Cardiac fibroblast (primary cell): ENCODE results near the gene KITLG.

ENCODE experiments used
- DNase-seq, 2 donors: peaks; one replicate each; pipeline versions ENCODE4 v3.0.0 to v3.0.0-alpha.2; 2010; ENCODE audit warnings: low read depth in 2 of 2
- H3K4me3 ChIP-seq, 2 donors: replicated peaks in 1 of 2; 1 replicate in 1 of 2; 2 replicates in 1 of 2; pipeline ENCODE4 v1.5.1; 2011; ENCODE audit warnings: low read depth in 2 of 2, low read length in 2 of 2, mild to moderate bottlenecking in 2 of 2, moderate library complexity in 1 of 2
- TF ChIP-seq, protein P1 (sequence below): IDR thresholded peaks from one replicate; pipeline ENCODE4 v1.5.1; 2011; ENCODE audit warnings: low read depth, mild to moderate bottlenecking, low read length, inconsistent platforms

KITLG gene

DNA sequence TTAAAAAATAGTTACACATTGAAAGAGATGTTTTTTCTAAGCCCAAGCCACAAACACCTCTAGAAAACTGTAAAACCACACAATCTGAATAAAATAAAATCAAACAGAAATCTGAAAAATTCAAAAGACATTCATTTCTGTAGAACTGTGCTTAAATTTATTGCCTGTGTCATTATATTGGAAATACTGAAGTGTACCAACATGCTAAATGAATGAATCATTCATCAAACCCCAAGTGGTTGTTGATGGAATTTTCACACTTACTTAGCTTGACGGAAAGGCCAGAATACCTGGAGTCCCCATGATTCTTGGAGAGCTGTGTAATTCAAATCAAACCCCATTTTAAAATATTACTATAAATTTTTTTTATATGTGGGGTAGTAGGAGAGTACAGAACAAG lies 2.7 kb downstream of the KITLG start:
- TF ChIP-seq, protein P1, sequence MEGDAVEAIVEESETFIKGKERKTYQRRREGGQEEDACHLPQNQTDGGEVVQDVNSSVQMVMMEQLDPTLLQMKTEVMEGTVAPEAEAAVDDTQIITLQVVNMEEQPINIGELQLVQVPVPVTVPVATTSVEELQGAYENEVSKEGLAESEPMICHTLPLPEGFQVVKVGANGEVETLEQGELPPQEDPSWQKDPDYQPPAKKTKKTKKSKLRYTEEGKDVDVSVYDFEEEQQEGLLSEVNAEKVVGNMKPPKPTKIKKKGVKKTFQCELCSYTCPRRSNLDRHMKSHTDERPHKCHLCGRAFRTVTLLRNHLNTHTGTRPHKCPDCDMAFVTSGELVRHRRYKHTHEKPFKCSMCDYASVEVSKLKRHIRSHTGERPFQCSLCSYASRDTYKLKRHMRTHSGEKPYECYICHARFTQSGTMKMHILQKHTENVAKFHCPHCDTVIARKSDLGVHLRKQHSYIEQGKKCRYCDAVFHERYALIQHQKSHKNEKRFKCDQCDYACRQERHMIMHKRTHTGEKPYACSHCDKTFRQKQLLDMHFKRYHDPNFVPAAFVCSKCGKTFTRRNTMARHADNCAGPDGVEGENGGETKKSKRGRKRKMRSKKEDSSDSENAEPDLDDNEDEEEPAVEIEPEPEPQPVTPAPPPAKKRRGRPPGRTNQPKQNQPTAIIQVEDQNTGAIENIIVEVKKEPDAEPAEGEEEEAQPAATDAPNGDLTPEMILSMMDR = peak; percentile 1
- DNase-seq = peak in 1 of 2 donors; percentile 54
- H3K4me3 ChIP-seq = no peak overlapping the region

DNA sequence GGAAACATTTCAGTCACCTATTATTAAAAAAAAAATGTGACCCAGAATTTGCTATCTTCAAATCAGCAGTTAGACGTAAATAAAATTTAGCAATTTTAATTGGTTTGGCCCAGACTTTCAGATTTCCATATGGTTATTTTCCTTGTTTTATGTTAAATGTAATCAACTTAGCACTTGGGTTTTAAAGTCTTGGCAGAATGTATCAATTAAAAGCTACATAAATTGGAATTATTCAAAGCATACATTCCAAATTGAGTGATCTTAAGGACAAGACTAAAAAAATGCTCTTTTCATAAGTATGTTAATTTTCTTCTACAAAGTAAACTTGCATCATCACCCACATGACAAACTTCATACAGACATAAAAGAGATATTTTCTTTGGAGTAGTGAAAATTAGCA lies 3.4 kb downstream of the KITLG start:
- no peak overlapping the region for H3K4me3 ChIP-seq
- TF ChIP-seq, protein P1 = no peak
- DNase-seq = no peak

DNA sequence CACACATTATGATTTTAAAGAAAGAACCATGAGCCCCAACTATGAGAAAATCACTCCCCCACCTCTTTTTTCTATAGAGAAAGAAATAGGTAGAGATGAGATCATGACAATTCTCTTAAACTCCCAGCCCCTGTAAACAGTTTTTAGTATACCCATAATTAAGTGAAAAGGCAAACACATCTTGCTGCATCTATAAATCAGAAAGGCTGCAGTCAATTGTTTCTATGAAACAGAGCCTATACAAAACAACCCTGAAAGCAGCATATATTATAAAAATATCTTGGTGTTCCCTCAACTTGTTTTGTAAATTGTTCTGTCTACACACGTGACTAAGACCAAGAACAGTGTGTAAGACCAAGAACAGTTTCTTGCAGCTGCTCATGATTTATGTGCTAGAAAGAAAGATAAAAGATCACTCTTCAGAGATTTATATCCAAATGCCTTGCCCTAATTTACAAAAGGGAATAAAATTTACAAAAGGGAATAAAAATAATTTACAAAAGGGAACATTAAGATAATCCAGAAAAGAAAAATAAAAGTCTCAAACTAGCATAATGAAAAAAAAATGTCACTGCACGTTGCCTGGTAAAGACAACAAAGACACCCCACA lies 4.8 kb downstream of the KITLG start:
- H3K4me3 ChIP-seq = no peak overlapping the region
- peak in 1 of 2 donors; percentile 28 for DNase-seq
- TF ChIP-seq, protein P1 = no peak

DNA sequence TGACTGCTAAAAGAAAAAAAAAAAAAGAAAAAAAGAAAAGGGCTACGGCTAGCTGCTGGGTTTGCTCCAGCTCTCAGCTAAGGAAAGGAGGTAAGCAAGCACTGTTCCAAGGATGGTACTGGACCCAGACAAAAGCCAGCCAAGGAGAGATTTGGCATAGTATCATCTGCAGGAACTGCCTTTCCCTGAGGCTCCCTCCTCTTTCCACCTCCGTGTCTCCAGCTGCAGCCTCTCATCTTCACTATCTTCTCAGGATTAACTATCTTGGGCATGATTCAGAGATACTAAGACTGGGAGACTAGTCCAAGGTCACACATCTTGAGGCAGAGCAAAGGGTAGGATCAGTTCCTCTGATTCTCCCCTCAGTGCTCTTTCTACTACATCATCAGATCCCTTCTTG lies 6.0 kb downstream of the KITLG start:
- TF ChIP-seq, protein P1 = no peak
- peak in 1 of 2 donors; percentile 14 for DNase-seq
- no peak overlapping the region for H3K4me3 ChIP-seq

DNA sequence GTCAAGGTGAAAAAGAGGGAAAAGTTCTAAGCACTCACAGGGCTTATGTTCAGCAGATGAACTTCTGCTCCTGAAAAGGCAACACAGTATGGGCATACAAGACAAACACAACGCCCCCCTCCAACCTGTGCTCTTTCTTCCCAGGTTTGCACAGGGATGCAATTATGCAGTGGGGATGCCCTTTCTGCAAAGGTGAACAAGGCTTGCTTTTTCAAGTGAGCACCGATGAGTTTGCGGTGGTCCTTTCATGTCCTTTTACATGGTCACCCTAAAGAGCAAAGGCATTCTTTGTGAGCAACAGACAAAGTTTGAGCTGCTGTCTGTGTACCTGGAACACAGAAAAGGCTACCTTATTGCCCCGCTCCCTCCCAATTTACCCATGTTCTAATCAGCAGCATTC lies 6.7 kb downstream of the KITLG start:
- no peak overlapping the region for H3K4me3 ChIP-seq
- TF ChIP-seq, protein P1 = no peak
- DNase-seq = no peak

DNA sequence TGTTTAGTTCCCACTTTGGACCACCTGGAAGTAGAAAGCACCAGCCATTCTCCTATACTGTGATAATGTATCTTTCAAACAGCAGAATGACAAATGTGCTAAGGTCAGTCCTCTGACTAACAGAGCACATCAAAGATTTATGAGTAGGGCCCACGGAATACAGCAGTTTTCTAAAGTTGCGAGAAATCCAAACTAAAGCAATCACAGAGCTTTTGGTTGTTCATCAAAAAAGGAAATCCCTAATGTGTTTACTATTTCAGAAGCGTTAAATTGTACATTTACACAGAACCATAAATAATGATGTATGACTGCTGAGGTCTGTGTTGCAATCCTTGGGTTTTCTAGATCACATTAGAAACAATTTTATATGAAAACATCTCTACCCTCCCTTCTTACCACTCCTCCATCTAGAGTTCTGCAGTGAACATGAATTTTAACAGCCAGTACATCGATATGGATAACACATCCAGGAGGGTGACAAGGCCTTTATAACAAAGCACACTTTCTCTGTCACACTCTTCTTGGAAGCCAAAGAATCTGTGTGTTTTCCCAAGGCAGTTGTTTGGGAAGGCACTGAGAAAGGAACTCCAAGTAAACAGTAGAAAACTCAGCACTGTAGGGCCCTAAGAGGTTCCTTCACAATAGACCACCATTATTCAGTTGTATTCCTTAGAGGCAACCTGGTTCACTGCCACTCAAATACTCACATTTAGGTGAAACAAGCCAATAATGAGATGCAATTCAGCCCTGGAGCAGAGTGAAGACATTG lies 7.3 kb downstream of the KITLG start:
- TF ChIP-seq, protein P1 = no peak
- no peak for DNase-seq
- no peak overlapping the region for H3K4me3 ChIP-seq

DNA sequence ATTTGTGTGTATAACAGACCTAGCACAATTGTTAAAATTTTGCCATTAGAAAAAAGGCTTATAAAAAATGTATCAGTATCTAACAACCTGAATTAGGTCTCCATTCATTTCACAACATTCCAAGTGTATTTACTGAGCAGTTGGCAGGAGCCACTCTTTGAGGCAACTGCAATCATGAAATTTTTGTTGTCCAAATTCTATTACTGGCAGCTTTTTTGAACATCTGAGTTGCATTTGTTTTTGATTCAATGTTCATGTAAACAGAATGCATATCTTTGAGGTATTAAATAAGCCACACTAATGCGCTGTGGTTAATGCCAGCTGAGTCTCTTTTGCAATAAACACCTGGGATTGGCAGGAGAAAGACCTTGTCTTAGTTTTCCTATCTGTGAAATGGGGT lies 8.7 kb downstream of the KITLG start:
- DNase-seq = peak; percentile 22 to 27
- TF ChIP-seq, protein P1 = no peak

More for the DNA sequence above, 8.7 kb downstream of the KITLG start:
- no peak overlapping the region for H3K4me3 ChIP-seq
